ENCODE data around the gene ABHD4. TPM values are rescaled to one million over a fixed set of nuclear protein-coding genes. Genes with fewer than 3 reads are reported as not detected.
"Not testable (repeated sequence)": the region's sequence is repeated elsewhere in the genome, so short reads cannot be mapped to it uniquely, and the experiment has no call there.

The ABHD4 gene
- total and polyA plus RNA-seq, 7 donors = 9.5 to 20.4 (median 18.0) TPM

DNA sequence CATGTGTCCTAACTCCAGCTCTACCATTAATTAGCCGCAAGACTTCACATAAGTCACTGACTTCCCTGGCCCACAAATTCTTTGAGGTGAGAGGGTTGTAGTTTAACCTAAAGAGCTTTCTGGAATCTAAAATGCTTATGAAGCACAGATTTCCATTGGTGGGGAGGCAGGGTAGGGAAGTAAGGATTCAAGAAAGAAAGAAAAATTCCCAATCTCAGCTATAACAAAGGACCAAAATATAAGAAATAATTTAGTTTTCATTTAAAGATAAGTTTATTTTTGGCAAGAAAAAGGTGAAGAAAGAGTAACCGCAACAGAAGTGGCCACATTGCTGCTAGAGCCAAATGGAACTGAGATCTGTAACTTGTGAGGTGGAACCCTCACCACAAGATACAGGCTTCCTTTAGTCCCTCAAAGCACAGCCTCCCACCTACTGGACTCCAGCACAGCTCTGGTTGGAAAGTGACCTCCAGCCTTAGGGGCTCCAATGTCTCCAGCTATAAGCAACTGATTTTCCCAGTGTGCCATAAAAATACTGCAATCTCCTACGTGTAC lies 32.6 kb upstream of the ABHD4 start:
- H3K4me3 ChIP-seq = no peak overlapping the region
- WGBS, 2 donors = 69 to 77% methylated on average over 3 of the region's 3 CpGs
- H3K9me3 ChIP-seq = no peaks in the 10 kb centered on the region
- H3K27me3 ChIP-seq = no peaks in the 10 kb centered on the region
- TF ChIP-seq, protein P1, sequence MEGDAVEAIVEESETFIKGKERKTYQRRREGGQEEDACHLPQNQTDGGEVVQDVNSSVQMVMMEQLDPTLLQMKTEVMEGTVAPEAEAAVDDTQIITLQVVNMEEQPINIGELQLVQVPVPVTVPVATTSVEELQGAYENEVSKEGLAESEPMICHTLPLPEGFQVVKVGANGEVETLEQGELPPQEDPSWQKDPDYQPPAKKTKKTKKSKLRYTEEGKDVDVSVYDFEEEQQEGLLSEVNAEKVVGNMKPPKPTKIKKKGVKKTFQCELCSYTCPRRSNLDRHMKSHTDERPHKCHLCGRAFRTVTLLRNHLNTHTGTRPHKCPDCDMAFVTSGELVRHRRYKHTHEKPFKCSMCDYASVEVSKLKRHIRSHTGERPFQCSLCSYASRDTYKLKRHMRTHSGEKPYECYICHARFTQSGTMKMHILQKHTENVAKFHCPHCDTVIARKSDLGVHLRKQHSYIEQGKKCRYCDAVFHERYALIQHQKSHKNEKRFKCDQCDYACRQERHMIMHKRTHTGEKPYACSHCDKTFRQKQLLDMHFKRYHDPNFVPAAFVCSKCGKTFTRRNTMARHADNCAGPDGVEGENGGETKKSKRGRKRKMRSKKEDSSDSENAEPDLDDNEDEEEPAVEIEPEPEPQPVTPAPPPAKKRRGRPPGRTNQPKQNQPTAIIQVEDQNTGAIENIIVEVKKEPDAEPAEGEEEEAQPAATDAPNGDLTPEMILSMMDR (IDR thresholded peaks at IDR 0.05) = no peak
- TF ChIP-seq POLR2A (IDR thresholded peaks at IDR 0.05) = no peak
- TF ChIP-seq EP300 (IDR thresholded peaks at IDR 0.05) = no peak
- no peak for TF ChIP-seq POLR2AphosphoS5 (IDR thresholded peaks at IDR 0.05)
- H3K27ac ChIP-seq = peak overlapping the region in 3 of 4 donors; percentile 54 to 71 (median 66)
- H3K4me1 ChIP-seq = peaks cover 0 to 43% (median 26%) of the 10 kb centered on the region in 4 donors
- DNase-seq = no peak
- intact Hi-C loops (cut with DNase I) = loop anchor here (5.0 to 10.0 kb wide), 2 partner anchors 202 to 419 kb away; partner anchors contain the start of genes AJUBA and OXA1L
- H3K36me3 ChIP-seq = peaks cover 0 to 5% (median 0%) of the 10 kb centered on the region in 4 donors

DNA sequence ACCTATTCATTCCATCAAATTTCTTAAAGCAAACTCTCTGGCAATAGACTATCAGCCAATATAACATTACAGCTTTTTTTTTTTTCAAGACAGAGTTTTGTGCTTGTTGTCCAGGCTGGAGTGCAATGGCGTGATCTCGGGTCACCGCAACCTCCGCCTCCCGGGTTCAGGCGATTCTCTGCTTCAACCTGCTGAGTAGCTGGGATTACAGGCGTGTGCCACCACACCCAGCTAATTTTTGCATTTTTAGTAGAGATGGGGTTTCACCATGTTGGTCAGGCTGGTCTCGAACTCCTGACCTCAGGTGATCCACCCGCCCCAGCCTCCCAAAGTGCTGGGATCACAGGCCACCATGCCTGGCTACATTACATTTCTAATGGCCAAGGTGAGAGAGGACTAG lies 31.8 kb upstream of the ABHD4 start:
- WGBS, 2 donors = 79 to 85% methylated on average over 9 of the region's 9 CpGs
- H3K27me3 ChIP-seq, DNase-seq, H3K36me3 ChIP-seq, H3K4me3 ChIP-seq, H3K9me3 ChIP-seq, H3K27ac ChIP-seq: not testable (repeated sequence)
- intact Hi-C loops (cut with DNase I) = loop anchor here (5.0 to 10.0 kb wide), 2 partner anchors 201 to 419 kb away; partner anchors contain the start of genes AJUBA and OXA1L
- peaks cover 0 to 47% (median 32%) of the 10 kb centered on the region in 4 donors for H3K4me1 ChIP-seq

DNA sequence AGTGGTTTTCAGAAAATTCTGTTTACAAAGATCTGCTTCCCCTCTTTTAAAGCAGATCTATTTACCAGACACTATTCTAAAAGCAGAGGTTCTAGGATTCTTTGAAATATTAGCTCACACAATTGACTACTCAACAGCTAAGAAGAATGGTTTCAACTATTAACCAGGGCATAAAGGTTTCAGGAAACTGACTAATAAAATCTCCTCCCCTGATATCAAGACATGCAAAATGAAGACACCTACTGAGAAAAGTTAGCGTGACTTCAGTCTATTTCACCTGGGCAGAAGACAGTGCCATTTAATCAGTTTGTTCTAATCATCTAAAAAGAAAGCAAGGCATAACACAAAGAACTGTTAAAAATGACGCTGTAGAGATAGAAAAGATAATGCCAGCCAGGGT lies 31.3 kb upstream of the ABHD4 start:
- TF ChIP-seq POLR2A (IDR thresholded peaks at IDR 0.05) (no peak), EP300 (IDR thresholded peaks at IDR 0.05) (no peak), POLR2AphosphoS5 (IDR thresholded peaks at IDR 0.05) (no peak)
- TF ChIP-seq, protein P1 (IDR thresholded peaks at IDR 0.05) = no peak
- H3K27ac ChIP-seq = no peak overlapping the region
- peaks cover 0 to 45% (median 32%) of the 10 kb centered on the region in 4 donors for H3K4me1 ChIP-seq
- no peak for DNase-seq
- intact Hi-C loops (cut with DNase I) = loop anchor here (5.0 to 10.0 kb wide), 2 partner anchors 200 to 418 kb away; partner anchors contain the start of genes AJUBA and OXA1L
- no peak overlapping the region for H3K4me3 ChIP-seq
- H3K36me3 ChIP-seq = peaks cover 0 to 13% (median 0%) of the 10 kb centered on the region in 4 donors
- WGBS, 2 donors = 65 to 82% methylated on average over 2 of the region's 2 CpGs
- no peaks in the 10 kb centered on the region for H3K9me3 ChIP-seq
- no peaks in the 10 kb centered on the region for H3K27me3 ChIP-seq

DNA sequence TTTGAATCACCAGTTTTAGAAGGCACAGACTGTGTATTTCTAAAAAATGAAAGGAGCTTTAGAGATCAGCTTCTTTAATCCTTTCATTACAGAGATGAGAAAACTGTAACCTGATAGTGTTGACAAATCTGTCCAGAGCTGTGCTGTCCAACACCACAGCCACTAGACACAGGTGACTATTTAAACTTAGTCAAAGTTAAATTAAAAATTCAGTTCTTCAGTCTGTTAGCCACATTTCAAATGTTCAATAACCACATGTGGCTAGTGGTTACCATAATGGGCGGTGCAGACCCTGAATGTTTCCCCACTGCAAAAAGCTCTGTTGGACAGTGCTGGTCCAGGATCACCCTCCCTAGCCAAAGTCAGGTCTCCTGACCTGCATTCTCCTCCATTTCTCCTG lies 30.7 kb upstream of the ABHD4 start:
- peaks cover 0 to 45% (median 32%) of the 10 kb centered on the region in 4 donors for H3K4me1 ChIP-seq
- DNase-seq = no peak
- WGBS, 2 donors = 73 to 91% methylated on average over 1 of the region's 1 CpG
- no peaks in the 10 kb centered on the region for H3K27me3 ChIP-seq
- no peak overlapping the region for H3K4me3 ChIP-seq
- H3K36me3 ChIP-seq = peaks cover 0 to 17% (median 0%) of the 10 kb centered on the region in 4 donors
- TF ChIP-seq POLR2A (IDR thresholded peaks at IDR 0.05) (no peak), EP300 (IDR thresholded peaks at IDR 0.05) (no peak), POLR2AphosphoS5 (IDR thresholded peaks at IDR 0.05) (no peak)
- TF ChIP-seq, protein P1 (IDR thresholded peaks at IDR 0.05) = no peak
- no peak overlapping the region for H3K27ac ChIP-seq
- H3K9me3 ChIP-seq = no peaks in the 10 kb centered on the region
- intact Hi-C loops (cut with DNase I) = loop anchor here (5.0 to 10.0 kb wide), 2 partner anchors 200 to 417 kb away; partner anchors contain the start of genes AJUBA and OXA1L

DNA sequence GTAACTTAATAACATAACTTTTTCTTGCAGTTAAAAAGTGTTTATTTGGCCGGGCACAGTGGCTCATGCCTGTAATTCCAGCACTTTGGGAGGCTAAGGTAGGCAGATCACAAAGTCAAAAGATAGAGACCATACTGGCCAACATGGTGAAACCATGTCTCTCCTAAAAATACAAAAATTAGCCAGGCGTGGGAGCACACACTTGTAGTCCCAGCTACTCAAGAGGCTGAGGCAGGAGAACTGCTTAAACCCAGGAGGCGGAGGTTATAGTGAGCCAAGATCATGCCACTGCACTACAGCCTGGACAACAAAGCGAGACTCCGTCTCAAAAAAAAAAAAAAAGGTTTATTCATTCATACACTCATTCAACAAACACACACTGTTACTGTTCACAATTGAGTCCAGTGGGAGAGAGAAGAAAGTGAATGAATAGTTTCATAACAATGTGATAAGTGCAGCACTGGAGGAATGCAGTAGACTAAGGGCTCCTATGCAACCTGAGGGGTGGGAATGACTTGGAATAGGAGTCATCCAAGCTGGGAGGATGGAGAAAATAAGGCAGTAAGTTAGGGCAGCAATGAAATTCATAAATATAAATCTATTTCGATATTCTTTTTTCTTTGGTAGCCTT lies 28.9 kb upstream of the ABHD4 start:
- H3K9me3 ChIP-seq = no peaks in the 10 kb centered on the region
- H3K27ac ChIP-seq = peak overlapping the region in 1 of 4 donors; percentile 5
- 70 to 84% methylated on average over 6 of the region's 6 CpGs for WGBS, 2 donors
- H3K36me3 ChIP-seq = peaks cover 0 to 33% (median 8%) of the 10 kb centered on the region in 4 donors
- DNase-seq = no peak
- H3K4me3 ChIP-seq = no peak overlapping the region
- no peak for TF ChIP-seq POLR2AphosphoS5 (IDR thresholded peaks at IDR 0.05)
- TF ChIP-seq, protein P1 (IDR thresholded peaks at IDR 0.05) = no peak
- TF ChIP-seq POLR2A (IDR thresholded peaks at IDR 0.05) = no peak
- H3K27me3 ChIP-seq = no peaks in the 10 kb centered on the region
- intact Hi-C loops (cut with DNase I) = loop anchor here (5.0 to 10.0 kb wide), 2 partner anchors 198 to 416 kb away; partner anchors contain the start of genes AJUBA and OXA1L
- peaks cover 0 to 43% (median 22%) of the 10 kb centered on the region in 4 donors for H3K4me1 ChIP-seq
